GM21367 (cell line): ENCODE data around the gene SRMS.
A peak's percentile ranks its signal among the peaks of the same experiment; 100 is the strongest.
"Not testable (repeated sequence)": the region's sequence is repeated elsewhere in the genome, so short reads cannot be mapped to it uniquely, and the experiment has no call there.

Source experiments
- ATAC-seq: cut with Tn5 transposase; IDR thresholded peaks from one replicate; pipeline ENCODE4 v1.9.1; 2021; ENCODE audit not compliant: unreplicated experiment

SRMS gene

GRCh38 chr20:63579017-63579694, 31.6 kb upstream of the SRMS start:
- ATAC-seq, result no peak

GRCh38 chr20:63578224-63579016, 30.9 kb upstream of the SRMS start:
- no peak for ATAC-seq

DNA sequence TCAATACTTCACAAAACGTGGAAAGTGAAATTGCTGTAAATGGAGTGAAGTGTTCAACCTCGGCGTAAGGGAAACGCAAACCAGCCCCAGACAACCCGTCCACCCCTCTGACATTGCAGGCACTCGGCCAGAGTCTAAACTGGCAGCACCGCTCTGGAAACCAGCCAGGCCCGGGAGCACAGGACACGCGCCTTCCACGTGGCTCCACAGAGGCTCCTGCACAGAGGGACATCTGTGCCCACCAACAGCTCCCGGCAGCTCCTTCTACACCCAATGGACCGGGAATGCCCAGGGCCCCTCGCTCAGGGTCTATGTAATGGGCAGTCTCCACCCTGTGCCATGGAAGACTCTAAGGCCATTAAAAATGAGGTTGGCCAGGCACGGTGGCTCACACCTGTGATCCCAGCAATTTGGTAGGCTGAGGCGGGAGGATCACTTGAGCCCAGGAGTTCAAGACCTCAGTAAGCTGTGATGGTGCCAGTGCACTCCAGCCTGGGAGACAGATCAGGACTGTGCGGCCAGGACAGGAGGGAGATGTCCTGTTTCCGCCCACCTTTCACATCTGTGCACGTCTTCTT, 29.9 kb upstream of the SRMS start:
- no peak for ATAC-seq

GRCh38 chr20:63576311-63576710, 28.8 kb upstream of the SRMS start:
- ATAC-seq, result no peak

GRCh38 chr20:63574829-63575743, 27.5 kb upstream of the SRMS start:
- ATAC-seq, result no peak

DNA sequence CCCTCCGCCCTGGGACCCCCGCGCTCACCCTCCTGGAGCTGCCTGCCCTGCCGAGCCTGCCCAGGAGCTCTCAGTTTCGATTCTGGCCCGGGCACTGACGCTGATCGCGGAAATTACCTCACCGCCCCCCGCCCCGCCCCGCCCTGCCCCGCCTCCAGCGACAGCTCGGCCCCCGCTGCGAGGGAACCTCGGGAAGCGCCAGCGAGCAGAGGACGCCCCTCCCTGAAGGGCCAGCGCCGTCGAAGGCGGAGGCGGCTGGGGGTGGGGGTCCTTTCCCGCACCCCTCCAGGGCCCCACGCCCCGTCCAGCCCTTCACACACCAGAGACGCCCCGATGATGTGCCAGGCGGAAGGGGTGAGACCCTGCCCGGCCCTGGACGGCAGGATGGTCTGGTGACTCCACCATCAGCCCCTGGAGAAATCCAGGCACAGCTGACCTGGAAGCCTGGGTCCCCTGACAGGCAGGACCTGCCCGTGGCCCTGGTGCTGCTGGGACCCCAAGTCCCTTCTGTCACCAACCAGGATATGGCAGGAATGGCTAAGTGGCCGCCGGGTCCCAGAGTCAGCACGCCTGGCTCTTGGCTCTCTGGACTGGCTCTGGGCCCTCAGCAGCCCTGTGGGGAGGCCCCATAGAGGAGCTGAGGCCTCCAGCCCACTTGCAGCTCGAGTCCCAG, 26.7 kb upstream of the SRMS start, which contains the start of gene HELZ2:
TSS of gene HELZ2 (minus strand) at position 84 of the 673 bp plus-strand sequence. CDS start 1,854 bp downstream, outside the sequence.
- ATAC-seq, result no peak

DNA sequence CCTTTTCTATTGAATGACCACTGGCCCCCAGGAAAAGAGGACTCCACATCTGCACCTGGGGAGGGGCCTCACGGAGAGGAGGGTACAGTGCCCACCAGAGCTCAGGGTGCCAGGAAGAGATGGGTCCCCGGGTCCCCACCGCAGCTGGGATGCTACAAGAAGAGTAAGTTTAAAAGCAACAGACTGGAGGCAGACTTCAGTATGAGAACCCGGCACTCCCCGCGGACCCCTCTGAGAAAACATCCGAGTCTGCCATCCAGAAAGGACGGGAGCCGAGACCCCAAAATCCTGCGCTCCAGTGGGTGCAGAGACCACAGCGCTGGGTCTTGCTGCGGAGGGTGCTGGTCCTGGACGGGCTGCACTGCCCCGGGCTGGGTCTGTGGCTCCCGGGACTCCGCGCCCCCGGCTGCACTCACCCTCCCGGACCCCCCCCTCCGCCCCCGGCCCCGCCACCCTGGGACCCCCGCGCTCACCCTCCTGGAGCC, 26.1 kb upstream of the SRMS start:
- ATAC-seq, result no peak

GRCh38 chr20:63572788-63573646, 25.5 kb upstream of the SRMS start:
- ATAC-seq, result no peak

DNA sequence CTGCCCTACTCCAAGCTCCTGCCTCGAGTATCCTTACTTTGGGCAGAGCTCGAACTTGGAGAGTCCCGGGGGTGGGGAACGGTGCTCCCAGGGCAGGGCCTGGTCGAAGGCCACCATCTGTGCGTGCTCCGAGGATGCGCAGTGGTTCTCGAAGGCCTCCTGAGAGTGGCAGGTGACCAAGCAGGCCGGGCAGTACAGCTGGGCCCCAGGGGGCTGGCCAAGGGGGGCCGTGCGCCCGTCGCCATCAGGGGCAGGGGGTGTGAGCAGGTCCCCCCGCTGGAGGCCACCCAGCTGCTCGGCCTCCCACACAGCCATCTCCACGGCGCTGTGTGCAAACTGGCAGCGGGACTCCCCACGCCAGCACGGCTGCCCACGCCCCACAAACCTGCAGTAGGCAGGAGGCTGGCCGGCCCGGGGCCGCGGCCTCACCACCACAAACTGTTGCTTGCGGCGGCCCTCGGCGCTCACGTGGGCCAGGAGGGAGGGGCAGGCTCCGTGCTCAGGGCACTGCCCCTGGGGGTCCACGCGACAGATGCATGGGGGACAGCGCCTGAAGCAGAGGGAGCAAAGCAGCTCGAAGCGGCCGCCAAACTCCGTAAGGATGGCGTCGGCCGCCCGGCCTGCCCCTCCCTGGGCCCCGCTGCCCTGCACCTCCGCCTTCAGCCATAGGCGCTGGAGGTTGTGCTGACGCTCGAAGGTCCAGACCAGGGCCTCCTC, 24.7 kb upstream of the SRMS start:
- ATAC-seq, result no peak

GRCh38 chr20:63571087-63571478, 23.5 kb upstream of the SRMS start:
- ATAC-seq, result not testable (repeated sequence)

DNA sequence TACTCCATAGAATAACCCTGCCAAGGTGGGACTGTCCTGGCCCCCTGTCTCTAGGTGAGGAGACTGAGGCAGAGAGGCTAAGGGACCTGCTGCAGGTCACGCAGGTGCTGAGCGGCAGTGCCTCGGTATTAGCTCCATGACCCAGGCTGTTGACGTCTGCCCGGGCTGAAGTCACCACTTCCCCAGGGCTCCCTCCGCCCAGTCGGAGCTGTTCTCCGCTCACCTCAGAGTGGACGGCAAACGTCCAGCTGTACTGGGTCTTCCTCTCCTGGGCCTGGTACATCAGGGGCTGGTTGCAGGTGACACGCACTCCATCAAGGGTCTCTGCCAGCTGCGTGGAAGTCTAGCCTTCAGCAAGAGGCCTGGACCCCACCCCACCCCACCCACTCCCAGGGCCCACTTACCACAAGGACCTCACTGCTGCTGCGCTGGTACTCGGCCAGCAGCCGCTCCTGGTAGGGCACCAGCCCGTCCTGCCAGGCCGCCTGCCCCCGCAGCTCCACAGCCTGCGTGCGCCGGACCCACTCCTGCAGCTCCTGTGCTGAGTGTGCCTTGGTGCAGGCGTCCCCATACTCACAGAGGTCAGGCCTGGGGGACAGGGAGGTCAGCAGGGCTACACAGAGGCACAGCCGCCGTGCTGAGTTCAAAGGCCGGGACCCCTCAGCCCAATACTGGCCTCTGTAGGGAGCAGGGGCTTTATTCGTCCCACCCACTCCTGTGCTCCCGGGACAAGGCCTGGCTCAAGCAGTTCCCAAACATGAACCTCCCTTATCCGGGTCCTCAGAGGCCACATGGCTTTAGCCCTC, 22.9 kb upstream of the SRMS start:
- no peak for ATAC-seq

DNA sequence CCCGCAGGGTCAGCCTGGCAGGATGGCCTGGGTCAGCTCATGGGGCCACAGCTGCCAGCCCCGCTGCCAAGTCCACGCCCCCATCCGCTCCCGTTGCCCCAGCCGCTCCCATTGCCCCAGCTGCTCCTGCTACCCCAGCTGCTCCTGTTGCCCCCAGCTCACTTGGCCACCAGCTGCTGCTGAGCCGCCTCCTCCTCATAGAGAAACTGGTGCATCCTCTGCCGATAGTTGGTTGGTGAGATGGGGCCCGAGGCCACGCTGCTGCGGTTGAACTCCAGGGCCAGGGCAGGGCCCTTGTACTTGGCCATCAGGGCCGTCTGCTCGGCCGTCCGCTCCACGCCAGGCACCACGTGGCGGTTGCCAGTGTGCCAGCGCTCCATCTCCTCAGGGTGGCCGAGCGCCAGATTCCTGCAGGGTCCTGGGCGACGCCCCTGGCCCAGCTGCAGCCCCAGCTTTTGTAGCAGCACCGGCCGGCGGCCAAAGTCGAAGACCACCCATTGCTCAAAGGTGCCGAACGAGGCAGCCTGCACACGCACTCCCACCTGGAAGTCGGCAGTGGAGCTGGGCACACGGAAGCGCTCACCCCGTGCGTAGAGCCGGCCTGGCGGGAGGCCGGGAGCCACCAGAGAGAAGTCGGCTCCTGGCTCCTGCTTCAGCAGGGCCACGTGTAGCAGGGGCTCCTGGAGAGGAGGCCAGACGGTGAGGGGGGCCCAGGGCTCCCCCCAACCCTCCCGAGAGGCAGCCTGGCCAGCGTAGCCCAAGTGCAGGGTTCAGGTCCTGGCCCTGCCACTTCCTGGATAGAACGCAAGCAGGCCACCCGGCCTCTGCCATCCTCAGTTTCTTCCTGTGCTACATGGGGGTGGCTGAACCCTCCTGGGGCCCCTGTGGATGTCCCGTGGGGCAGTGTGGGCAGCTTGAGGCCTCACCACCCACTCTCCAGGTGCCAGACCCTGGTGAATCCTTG, 21.7 kb upstream of the SRMS start:
- ATAC-seq, result no peak

- peak; percentile 25 for ATAC-seq
Measured at GRCh38 chr20:63568170-63568981, 20.8 kb upstream of the SRMS start.

DNA sequence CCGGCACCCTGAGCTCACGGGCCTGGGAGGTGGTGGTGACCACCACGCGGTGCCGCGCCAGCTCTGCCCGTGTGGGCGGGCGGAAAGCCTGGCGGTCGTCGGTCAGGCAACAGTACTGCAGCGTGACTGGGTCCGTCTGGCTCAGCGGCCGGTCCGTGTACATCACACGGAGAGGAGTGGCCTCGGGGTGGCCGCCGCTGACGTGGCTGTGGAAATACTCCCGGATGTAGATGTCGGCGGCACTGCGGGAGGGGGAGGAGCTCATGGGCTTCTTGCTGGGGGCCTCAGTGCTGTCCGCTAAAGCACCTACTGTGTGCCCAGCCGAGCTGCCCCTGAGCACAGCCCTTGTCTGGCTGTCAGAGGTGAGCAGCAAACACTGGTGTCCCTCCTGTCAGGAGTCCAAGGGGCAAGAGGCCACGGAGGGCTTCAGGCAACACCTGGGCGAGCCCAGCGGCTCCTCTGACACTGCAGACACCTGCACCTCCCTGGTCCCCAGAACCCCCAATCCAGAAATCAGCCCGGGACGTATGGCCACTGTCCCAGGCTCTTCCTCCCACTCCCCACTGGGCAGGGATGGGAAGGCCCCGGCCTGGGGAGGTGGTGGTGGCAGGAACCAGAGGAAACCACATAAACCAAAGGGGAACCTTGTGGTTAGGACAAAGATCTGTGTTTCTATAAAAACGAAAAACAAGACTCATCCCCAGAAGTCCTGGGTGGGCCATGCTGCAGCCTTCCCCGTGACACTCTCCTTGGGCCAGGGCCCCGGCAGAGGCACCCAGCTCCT, 20.0 kb upstream of the SRMS start:
- ATAC-seq, result peak; percentile 45

DNA sequence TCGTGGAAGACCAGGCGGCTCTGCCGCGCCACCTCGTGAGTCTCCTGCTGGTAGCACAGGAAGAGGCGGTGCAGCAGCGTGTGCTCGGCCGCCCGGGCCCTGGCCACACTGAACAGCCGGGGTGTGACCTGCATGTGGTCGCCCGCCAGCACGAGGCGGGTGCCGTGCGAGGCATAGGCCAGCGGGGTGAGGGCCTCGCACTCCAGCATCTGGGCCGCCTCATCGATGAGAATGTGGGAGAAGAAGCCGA, 19.5 kb upstream of the SRMS start:
- ATAC-seq, result no peak
